ACHN (cell line): ENCODE measurements around the gene CETN3.
"Not testable (repeated sequence)": the region's sequence is repeated elsewhere in the genome, so short reads cannot be mapped to it uniquely, and the experiment has no call there.

Source experiments
- DNase-seq: peaks from one replicate; pipeline ENCODE4 v3.0.0-alpha.2; 2015
- in situ Hi-C: cut with HindIII; loops from 2 replicates; pipeline ENCODE4 v1.10.0; 2017; ENCODE audit warnings: low sequenced_read_pairs, low pct_ligation_motif_present, low pct_unique_long_range_greater_than_20kb

Gene CETN3

DNA sequence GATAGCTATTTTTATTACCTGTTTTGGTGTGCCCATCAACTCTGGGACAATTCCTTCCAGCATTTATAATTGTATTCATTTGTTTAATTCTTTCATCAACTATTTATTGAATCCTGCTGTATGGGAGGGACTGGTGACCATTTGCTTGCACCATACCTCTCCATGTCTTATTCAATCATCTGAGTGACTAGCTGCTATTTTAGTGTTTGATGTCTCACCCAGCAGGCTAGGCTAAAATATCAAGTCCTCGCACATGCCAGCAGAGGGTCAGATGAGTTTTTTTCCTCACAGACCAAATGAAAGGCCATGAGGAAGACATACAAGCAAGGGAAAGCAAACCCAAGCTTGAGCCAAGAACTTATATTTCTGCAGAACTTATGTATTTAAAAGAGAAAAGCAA, 63.9 kb downstream of the CETN3 start:
- in situ Hi-C loops, result no loop called here
- no peak for DNase-seq

DNA sequence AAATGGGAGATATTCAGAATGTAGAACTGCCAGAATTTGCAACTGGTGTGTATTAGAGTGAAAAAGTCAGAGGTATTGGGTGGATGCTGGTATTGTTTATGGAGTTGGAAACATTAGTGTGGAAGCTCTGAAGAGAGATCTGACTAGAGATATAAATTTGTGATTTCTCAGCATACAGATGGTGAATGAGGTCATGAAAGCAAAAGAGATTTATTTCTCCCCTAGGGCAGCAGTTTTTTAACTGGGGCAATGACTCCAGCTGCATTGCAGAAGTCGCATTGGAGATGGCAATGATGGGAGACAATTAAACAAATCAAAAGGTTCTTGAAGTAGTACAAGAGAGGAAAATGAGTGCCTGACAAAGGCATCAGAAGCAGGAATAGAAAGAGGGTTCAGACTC, 64.9 kb downstream of the CETN3 start:
- DNase-seq, result no peak
- in situ Hi-C loops, result no loop called here

DNA sequence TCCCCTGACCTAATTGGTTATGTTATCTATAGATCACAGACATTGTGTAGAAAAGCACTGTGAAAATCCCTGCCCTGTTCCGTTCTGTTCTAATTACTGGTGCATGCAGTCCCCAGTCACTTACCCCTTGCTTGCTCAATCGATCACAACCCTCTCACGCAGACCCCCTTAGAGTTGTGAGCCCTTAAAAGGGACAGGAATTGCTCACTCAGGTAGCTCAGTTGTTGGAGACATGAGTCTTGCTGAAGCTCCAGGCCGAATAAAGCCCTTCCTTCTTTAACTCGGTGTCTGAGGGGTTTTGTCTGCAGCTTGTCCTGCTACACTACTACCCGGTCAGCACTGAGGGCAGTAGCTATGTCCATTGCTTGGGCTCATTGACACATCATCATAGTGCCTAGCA, 65.8 kb downstream of the CETN3 start:
- in situ Hi-C loops, DNase-seq: not testable (repeated sequence)

DNA sequence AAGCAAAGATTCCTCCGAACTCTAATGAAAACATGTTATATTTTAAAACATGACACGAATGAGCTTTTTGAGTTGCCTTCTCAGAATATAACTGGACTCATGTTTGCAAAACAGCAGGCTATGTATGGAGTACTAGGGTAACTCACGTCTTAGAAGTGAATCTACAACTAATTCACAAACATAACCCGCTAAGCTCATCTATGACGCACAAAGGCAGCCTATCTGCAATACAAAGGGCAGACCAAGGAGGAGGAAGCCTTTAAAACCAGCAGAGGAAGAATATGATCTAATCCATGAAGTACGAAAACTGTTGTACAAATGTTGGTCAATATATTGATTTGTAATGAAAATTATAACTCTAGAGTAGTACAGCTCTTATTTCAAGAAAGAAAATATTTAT, 67.0 kb downstream of the CETN3 start:
- DNase-seq, result no peak
- in situ Hi-C loops, result no loop called here
